ENCODE data around the gene PAH. TPM values are rescaled to one million over a fixed set of nuclear protein-coding genes. Genes with fewer than 3 reads are reported as not detected.

The PAH gene
- total RNA-seq, 3 donors from 2014 or later, result 2.8 TPM; not detected in 2

DNA sequence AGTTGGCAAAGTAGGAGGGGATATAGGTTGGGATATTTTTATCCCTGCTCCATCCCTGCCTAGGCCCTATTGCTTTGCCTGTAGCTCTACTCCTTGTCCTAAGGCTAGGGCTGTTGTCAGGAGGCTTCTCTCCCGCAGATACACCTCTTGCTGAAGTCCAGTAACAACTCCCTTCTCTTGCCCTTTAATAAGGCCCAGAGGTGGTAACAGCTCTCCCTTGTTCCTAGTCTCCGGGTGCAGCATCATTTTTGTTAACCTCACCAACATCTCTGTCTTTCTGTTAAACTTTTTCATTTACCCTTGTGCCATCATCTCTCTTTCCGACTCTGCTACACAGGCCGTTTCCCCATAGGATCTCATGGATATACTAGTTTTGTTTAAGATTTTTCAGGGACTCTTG lies 46.8 kb upstream of the PAH start:
- Histone ChIP-seq H3K4me1 (no peaks in the 10 kb centered on the region), H3K27ac (no peak overlapping the region), H3K4me3 (no peak overlapping the region), H3K27me3 (peaks cover 0 to 75% of the 10 kb centered on the region in 2 donors), H3K36me3 (no peaks in the 10 kb centered on the region), H3K9me3 (peaks cover 5 to 8% of the 10 kb centered on the region in 2 donors)
- no peak for DNase-seq (ENCODE audit: low spot score in 2 of 2)
- intact Hi-C loops (cut with DNase I; ENCODE audit: low total_unique reads), result loop anchor here (2.0 kb wide), 1 partner anchor 15 kb away; no protein-coding TSS in a partner anchor
- TF ChIP-seq POLR2AphosphoS5 (IDR thresholded peaks at IDR 0.05) (no peak), POLR2A (IDR thresholded peaks at IDR 0.05) (no peak), CTCF (IDR thresholded peaks at IDR 0.05) (no peak)

- H3K4me3 ChIP-seq, result no peak overlapping the region
- intact Hi-C loops (cut with DNase I; ENCODE audit: low total_unique reads), result no loop called here
- TF ChIP-seq POLR2AphosphoS5 (IDR thresholded peaks at IDR 0.05) (no peak), POLR2A (IDR thresholded peaks at IDR 0.05) (no peak), CTCF (IDR thresholded peaks at IDR 0.05) (no peak)
- H3K36me3 ChIP-seq, result no peaks in the 10 kb centered on the region
- peaks cover 5 to 8% of the 10 kb centered on the region in 2 donors for H3K9me3 ChIP-seq
- DNase-seq (ENCODE audit: low spot score in 2 of 2), result no peak
- peaks cover 0 to 83% of the 10 kb centered on the region in 2 donors for H3K27me3 ChIP-seq
- H3K27ac ChIP-seq, result no peak overlapping the region
- no peaks in the 10 kb centered on the region for H3K4me1 ChIP-seq
Observed at GRCh38 chr12:102962986-102963385, 45.9 kb upstream of the PAH start.

DNA sequence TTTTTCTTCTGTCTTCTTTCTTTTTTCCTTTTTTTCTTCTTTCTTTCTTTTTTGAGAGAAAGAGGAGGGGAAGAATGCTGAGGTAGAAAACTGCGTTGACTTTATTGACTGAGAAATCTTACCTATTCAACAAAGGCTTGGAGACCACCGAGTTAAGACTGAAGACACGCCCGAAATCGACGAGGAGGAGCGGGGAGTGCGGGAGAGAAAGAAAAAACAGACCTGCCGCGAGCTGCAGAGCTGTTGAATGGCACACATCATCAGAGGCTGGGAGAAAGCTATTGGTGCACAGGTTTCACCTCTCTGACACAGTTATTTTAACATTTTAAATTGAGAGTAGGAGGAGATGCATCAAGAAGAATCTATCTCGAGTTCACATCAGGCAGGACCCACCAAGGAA lies 45.5 kb upstream of the PAH start:
- H3K9me3 ChIP-seq, result peaks cover 5 to 8% of the 10 kb centered on the region in 2 donors
- no peaks in the 10 kb centered on the region for H3K36me3 ChIP-seq
- H3K4me3 ChIP-seq, result no peak overlapping the region
- H3K27me3 ChIP-seq, result peaks cover 0 to 86% of the 10 kb centered on the region in 2 donors
- intact Hi-C loops (cut with DNase I; ENCODE audit: low total_unique reads), result no loop called here
- no peak for DNase-seq (ENCODE audit: low spot score in 2 of 2)
- TF ChIP-seq POLR2A (IDR thresholded peaks at IDR 0.05) (no peak), CTCF (IDR thresholded peaks at IDR 0.05) (no peak), POLR2AphosphoS5 (IDR thresholded peaks at IDR 0.05) (no peak)
- H3K4me1 ChIP-seq, result no peaks in the 10 kb centered on the region
- H3K27ac ChIP-seq, result no peak overlapping the region

DNA sequence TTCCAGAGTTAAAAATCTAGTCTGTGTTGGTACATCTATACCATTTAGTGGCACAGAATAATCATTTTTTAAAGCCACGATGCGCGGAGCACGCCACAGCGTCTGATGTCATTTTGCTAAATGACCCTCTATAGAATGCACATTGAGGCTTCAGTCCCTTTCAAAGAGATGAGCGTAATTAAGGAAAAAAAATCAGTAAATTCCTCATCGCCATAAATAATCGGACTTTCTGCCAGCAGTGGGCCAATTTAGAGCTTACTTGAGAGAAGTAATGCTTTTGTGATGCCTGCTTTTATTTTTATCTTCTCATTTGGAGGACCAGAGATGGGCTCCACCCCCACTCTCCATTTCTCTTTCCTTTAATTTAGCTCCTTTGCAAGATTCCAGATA lies 44.4 kb upstream of the PAH start:
- Histone ChIP-seq H3K4me3 (no peak overlapping the region), H3K4me1 (peaks cover 0 to 5% of the 10 kb centered on the region in 2 donors), H3K27ac (no peak overlapping the region), H3K36me3 (no peaks in the 10 kb centered on the region), H3K27me3 (peaks cover 0 to 93% of the 10 kb centered on the region in 2 donors), H3K9me3 (peaks cover 5 to 8% of the 10 kb centered on the region in 2 donors)
- intact Hi-C loops (cut with DNase I; ENCODE audit: low total_unique reads), result no loop called here
- no peak for DNase-seq (ENCODE audit: low spot score in 2 of 2)
- TF ChIP-seq CTCF (IDR thresholded peaks at IDR 0.05) (no peak), POLR2A (IDR thresholded peaks at IDR 0.05) (no peak), POLR2AphosphoS5 (IDR thresholded peaks at IDR 0.05) (no peak)

GRCh38 chr12:102960766-102961465 lies 43.9 kb upstream of the PAH start:
- H3K27ac ChIP-seq, result no peak overlapping the region
- peaks cover 5 to 8% of the 10 kb centered on the region in 2 donors for H3K9me3 ChIP-seq
- H3K4me3 ChIP-seq, result no peak overlapping the region
- no peaks in the 10 kb centered on the region for H3K36me3 ChIP-seq
- H3K27me3 ChIP-seq, result peaks cover 3 to 93% of the 10 kb centered on the region in 2 donors
- no peak for DNase-seq (ENCODE audit: low spot score in 2 of 2)
- intact Hi-C loops (cut with DNase I; ENCODE audit: low total_unique reads), result no loop called here
- TF ChIP-seq POLR2AphosphoS5 (IDR thresholded peaks at IDR 0.05), result no peak
- no peak for TF ChIP-seq CTCF (IDR thresholded peaks at IDR 0.05)
- no peak for TF ChIP-seq POLR2A (IDR thresholded peaks at IDR 0.05)
- H3K4me1 ChIP-seq, result peaks cover 0 to 5% of the 10 kb centered on the region in 2 donors

Measured in breast epithelium (tissue), 4 donors.